Raji (cell line): ENCODE measurements around the gene WDR54.

ENCODE experiments used
- POLR2A ChIP-seq: IDR thresholded peaks from 2 replicates; pipeline ENCODE4 v1.6.1; 2011; ENCODE audit warnings: low read depth, low read length, control low read depth; ENCODE audit not compliant: insufficient read depth

Gene WDR54

GRCh38 chr2:74418312-74418711 is 3.2 kb upstream of the WDR54 start:
- no peak for TF ChIP-seq POLR2A

DNA sequence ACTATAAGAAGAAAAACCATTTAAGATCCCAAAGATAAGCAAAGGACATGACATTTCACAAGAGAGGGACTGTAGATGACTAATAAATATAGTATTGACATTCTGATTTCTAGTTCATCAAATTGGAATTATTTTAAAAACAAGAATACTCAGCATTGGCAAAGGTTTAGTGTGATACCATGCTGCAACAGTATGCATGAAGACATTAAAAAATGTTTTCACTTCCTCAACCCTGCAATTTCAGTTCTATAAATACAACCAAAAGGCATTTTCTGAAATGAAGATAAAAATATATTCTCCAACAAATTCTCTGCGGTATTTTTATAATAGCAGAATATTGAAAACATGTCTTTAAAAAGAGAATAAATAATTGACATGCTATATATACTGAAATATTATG is 2.2 kb upstream of the WDR54 start:
- TF ChIP-seq POLR2A: no peak

DNA sequence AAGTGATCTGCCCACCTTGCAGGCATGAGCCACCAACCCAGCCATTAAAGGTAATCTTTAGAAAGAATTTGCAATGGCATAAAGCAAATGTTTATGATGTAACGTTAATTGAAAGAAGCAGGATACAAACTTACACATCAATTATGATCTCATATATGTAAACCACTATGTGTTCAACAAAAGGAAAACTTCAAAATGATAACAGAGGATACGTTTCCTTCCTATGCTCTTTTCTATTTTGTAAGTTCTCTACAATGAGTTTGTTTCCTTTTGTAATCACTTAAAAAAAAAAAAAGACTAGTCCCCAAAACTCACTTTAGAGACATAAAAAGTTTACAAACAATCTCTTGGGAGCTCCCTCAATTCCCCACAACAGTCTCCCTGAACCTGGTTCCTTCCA is 1.5 kb upstream of the WDR54 start:
- no peak for TF ChIP-seq POLR2A

DNA sequence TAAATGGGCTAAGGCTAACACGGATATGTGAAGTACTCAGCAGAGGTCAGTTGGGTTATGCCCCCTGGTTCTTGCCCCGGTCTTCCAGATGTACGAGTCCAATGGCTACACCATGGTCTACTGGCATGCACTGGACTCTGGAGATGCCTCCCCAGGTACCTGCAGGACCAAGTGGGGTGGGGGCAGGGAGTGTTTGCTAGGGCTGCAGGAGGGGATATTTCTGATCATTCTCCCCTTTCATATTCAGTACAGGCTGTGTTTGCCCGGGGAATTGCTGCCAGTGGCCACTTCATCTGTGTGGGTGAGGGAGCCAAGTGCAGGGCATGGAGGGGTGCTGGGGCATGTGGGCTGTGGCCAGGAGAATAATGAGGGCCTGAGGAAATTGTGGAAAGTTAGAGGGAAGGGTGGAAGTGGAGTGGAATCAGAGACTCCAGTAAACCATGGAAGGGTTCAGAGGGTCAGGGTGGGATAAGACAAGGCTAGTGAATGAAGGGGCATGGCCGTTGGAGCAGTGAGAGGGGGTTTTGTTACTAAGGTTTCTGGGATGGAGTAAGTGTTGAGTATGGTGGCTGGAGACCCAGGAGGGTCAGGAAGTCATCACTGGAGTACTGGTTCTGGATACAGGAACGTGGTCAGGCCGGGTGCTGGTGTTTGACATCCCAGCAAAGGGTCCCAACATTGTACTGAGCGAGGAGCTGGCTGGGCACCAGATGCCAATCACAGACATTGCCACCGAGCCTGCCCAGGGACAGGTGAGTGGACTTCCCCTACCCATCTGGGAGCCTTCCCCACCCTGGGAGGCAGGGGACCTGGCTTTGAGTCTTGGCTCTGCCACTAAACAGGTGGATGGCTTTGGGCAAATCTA is 1.9 kb downstream of the WDR54 start:
- no peak for TF ChIP-seq POLR2A

- TF ChIP-seq POLR2A: no peak
Measured at GRCh38 chr2:74424139-74424992, 2.8 kb downstream of the WDR54 start.

GRCh38 chr2:74424995-74425406 is 3.5 kb downstream of the WDR54 start:
- TF ChIP-seq POLR2A: no peak

- TF ChIP-seq POLR2A: no peak
Measured at GRCh38 chr2:74425523-74425922, 4.0 kb downstream of the WDR54 start.

DNA sequence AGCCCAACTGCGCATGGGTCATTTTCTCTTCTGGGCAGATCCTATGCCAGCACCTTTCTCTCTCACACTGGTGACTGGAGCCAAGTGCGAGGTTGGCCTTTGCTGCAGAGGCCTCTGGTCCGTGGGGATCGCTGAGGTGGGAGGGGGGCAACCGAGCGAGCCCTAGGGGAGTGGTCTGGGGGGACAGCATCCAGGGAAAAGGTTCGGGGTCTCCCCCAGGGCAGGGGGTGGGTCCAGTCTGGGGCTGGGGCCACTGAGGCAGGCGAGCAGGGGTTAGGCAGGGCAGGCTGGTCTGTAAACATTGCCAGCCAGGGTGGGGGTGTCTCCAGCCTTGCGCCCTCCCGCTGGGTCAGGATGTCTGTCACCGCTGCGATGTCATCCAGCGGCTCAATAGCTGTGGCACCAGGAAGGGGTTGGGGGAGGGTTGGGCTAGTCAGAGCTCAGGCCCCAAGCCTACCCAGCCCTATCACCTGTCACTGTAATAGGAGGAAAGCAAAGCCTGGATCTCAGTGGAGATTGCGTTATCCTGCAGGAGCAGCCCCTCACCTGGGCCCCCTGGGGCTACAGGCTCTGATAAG is 4.7 kb downstream of the WDR54 start:
- TF ChIP-seq POLR2A: no peak

GRCh38 chr2:74427551-74427950 is 6.0 kb downstream of the WDR54 start:
- TF ChIP-seq POLR2A: no peak

DNA sequence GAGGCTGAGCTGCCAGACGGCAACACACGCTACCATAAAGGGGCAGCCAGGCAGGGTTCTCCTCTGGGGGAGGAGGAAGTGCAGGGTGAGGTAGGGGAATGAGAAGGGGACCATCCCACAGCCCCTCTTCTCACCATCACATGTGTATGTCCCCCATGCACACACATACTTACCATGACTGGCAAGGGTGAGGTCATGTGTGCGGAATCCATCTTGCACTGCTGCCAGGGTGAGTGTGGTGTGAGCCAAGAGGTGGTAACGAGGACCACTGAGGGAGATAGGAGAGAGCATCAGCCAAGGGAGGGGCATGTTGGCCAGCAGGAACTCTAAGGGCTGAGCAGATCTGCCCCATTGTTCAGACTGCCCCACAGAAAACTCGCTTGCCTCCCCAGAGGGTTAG is 7.1 kb downstream of the WDR54 start:
- TF ChIP-seq POLR2A: no peak

- no peak for TF ChIP-seq POLR2A
Measured at GRCh38 chr2:74429487-74430451, 8.2 kb downstream of the WDR54 start.

DNA sequence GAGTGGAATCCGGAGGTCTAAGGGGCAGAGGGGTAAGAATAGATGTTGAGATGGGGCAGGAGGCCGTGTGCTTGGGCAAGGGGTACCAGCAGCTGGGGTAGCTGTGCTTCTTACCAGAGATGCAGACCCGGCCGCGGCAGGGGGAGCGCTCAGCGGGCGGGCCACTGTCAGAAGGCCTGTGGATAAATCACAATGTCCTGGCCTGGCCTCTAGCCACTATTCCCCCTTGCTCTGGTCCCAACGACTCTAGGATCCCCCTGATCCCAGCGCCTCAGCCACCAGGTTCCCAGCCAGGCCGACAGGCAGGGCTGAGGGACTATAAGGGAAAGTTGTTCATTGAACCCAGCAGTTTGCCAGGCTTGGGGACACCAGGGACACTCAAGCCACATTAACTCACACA is 9.0 kb downstream of the WDR54 start:
- TF ChIP-seq POLR2A: no peak

GRCh38 chr2:74436111-74436805 is 14.7 kb downstream of the WDR54 start:
- TF ChIP-seq POLR2A: no peak

GRCh38 chr2:74436848-74437695 is 15.5 kb downstream of the WDR54 start:
- TF ChIP-seq POLR2A: no peak

DNA sequence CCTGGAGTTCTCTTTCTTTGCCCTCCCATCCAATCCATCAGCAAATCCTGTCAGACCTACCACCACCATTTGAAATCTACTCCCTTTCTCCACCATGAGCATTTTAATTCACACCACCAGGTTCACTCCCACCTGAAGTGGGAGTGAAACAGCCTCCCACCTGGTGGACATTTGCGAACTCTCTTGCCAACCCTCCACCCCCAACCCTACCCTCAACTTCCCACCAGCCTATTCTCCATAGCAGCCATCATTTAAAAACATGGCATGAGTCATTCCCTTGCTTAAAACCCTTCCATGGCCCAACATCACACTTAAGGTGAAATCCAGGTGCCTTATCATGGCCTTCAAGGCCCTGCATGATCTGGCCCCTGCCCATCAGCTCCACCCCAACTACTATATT is 16.7 kb downstream of the WDR54 start:
- no peak for TF ChIP-seq POLR2A
